Stimulated activated CD8-positive, alpha-beta memory T cell treated with anti-CD3 and anti-CD28 coated beads, Interleukin-15, amount 100 ng/mL, for 1 hour (primary cell): ENCODE results near the gene A2M.

Experiments used
- DNase-seq: peaks from one replicate; pipeline ENCODE4 v3.0.0-alpha.2; 2020; ENCODE audit warnings: low read depth

The A2M gene

GRCh38 chr12:9037431-9037830 is 78.3 kb downstream of the A2M start:
- DNase-seq, result no peak

- DNase-seq, result no peak
Measured at GRCh38 chr12:9036227-9036626, 79.5 kb downstream of the A2M start.

- no peak for DNase-seq
Measured at GRCh38 chr12:9034095-9034494, 81.6 kb downstream of the A2M start.

GRCh38 chr12:9033265-9033887 is 82.3 kb downstream of the A2M start:
- DNase-seq, result no peak

- DNase-seq, result no peak
Measured at GRCh38 chr12:9032202-9032964, 83.3 kb downstream of the A2M start.

- no peak for DNase-seq
Measured at GRCh38 chr12:9030776-9031175, 84.9 kb downstream of the A2M start.

- no peak for DNase-seq
Measured at GRCh38 chr12:9027161-9028059, 88.3 kb downstream of the A2M start.

GRCh38 chr12:9024512-9024911 is 91.2 kb downstream of the A2M start:
- no peak for DNase-seq

GRCh38 chr12:9022592-9022991 is 93.1 kb downstream of the A2M start:
- DNase-seq, result no peak
